ENCODE measurements around the gene BCR. TPM values are rescaled to one million over a fixed set of nuclear protein-coding genes. Genes with fewer than 3 reads are reported as not detected.

The BCR gene
- total RNA-seq, 2 experiments from 2014 or later: 30.4 to 32.0 TPM

DNA sequence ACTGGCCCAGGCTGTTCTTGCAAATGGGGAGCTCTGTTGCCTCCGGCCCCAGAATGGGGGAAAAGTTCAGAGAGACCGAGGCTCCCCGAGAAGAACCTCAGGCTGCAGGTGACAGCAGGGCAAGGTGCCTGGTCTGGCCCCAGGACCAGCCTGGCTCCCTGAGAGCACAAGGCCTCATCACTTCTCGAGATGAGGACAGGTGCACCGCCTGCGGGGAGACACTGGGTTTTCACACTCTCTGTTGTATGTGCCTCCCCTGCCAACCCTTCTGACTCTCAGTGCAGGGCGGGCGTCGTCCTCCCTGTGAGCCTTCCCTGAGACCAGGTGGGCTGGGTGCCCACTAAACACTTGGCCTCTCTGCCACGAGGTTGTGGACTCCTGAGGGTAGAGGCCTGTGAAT lies 102.2 kb downstream of the BCR start:
- H3K4me3 Mint-ChIP-seq: no peak overlapping the region
- peaks cover 2% of the 10 kb centered on the region for H3K36me3 Mint-ChIP-seq (ENCODE audit: low read depth)
- POLR2A ChIA-PET: interaction anchor here (1.0 to 1.1 kb wide), 2 partner anchors 103 to 106 kb away, joined by 4 read pairs; partner anchors contain the start of gene BCR
- DNase-seq (no peak), ATAC-seq (no peak)
- no peak overlapping the region for H3K27ac Mint-ChIP-seq
- no peaks in the 10 kb centered on the region for H3K9me3 Mint-ChIP-seq
- TF ChIP-seq, protein P1, sequence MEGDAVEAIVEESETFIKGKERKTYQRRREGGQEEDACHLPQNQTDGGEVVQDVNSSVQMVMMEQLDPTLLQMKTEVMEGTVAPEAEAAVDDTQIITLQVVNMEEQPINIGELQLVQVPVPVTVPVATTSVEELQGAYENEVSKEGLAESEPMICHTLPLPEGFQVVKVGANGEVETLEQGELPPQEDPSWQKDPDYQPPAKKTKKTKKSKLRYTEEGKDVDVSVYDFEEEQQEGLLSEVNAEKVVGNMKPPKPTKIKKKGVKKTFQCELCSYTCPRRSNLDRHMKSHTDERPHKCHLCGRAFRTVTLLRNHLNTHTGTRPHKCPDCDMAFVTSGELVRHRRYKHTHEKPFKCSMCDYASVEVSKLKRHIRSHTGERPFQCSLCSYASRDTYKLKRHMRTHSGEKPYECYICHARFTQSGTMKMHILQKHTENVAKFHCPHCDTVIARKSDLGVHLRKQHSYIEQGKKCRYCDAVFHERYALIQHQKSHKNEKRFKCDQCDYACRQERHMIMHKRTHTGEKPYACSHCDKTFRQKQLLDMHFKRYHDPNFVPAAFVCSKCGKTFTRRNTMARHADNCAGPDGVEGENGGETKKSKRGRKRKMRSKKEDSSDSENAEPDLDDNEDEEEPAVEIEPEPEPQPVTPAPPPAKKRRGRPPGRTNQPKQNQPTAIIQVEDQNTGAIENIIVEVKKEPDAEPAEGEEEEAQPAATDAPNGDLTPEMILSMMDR (IDR thresholded peaks at IDR 0.05): no peak
- peaks cover 29% of the 10 kb centered on the region for H3K4me1 Mint-ChIP-seq (ENCODE audit: low read depth)
- H3K27me3 Mint-ChIP-seq: no peaks in the 10 kb centered on the region
- CTCF ChIA-PET: interaction anchor here (0.6 to 10.2 kb wide), 30 partner anchors 8 to 324 kb away, joined by 3 to 237 read pairs (median 4); partner anchors contain the start of genes BCR, RAB36 and RSPH14
- intact Hi-C loops (cut with micrococcal nuclease): loop anchor here (2.0 to 10.0 kb wide), 2 partner anchors 104 to 328 kb away; no protein-coding TSS in a partner anchor

DNA sequence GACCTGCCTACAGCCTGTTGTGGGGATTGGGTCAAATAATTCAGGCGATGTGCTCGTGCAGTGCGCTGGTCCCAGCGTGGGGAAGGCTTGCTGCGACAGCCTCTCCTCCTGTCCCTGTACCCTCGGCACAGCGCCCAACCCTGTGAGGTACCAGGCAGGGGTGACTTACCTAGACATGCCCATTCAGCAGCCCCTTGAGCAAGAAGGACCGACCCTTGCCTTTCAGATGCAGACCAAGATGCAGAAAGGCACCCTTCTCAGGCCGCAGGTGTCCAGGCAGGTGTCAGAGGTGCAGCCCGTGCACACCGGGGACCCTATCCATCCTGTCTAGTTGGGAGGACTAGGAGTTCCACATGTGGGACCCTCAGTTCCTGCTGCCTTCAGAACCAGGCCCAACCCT lies 102.7 kb downstream of the BCR start:
- ATAC-seq: no peak
- no peaks in the 10 kb centered on the region for H3K27me3 Mint-ChIP-seq
- intact Hi-C loops (cut with micrococcal nuclease): loop anchor here (2.0 to 10.0 kb wide), 2 partner anchors 104 to 328 kb away; no protein-coding TSS in a partner anchor
- TF ChIP-seq, protein P1 (IDR thresholded peaks at IDR 0.05): no peak
- H3K36me3 Mint-ChIP-seq (ENCODE audit: low read depth): peaks cover 2% of the 10 kb centered on the region
- H3K4me1 Mint-ChIP-seq (ENCODE audit: low read depth): peaks cover 29% of the 10 kb centered on the region
- H3K27ac Mint-ChIP-seq: no peak overlapping the region
- DNase-seq: no peak
- no peak overlapping the region for H3K4me3 Mint-ChIP-seq
- CTCF ChIA-PET: interaction anchor here (1.0 to 10.2 kb wide), 11 partner anchors 10 to 324 kb away, joined by 4 to 237 read pairs (median 7); partner anchors contain the start of genes BCR and RAB36
- POLR2A ChIA-PET: no interaction called here
- H3K9me3 Mint-ChIP-seq: no peaks in the 10 kb centered on the region

DNA sequence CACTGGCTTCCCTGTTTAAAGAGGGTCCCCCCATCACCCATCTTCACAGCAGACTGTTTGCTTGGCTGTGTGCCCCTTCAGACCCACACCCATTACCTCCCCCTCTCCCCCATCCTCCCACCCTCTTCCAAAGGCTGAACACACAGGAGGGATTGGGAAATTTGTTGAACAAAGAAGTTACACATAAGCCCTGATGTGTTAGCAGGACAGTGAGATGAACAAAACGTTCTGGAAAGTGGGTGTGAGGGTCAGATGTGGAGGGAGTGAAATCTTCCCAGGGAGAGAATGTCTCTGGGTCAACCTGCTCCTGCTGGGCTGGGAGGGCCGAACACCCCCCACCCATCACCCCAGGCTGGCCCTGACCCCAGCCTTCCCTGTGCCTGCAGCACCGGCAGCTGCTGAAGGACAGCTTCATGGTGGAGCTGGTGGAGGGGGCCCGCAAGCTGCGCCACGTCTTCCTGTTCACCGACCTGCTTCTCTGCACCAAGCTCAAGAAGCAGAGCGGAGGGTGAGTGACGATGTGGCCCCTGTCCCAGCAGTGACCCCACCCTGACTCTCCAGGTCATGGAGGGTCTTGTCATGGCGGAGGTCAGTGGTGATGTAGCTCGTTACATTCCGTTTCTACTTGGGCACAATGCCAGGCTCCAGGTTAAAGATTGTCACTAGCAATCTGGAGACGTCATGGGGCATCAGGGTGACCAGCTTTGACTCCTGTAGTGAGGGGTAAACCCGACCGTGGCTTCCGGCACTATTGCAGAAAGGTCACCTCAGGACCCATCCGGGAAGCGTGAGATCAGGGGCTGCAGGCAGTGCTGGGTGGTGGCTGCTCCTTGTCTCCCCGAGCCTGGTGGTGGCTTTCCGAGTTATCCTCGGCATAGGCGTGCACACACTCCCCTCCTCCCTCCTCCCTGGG lies 103.5 kb downstream of the BCR start:
- Mint-ChIP-seq H3K9me3 (no peaks in the 10 kb centered on the region), H3K27ac (no peak overlapping the region), H3K4me1 (ENCODE audit: low read depth) (peaks cover 27% of the 10 kb centered on the region), H3K36me3 (ENCODE audit: low read depth) (peaks cover 2% of the 10 kb centered on the region), H3K4me3 (no peak overlapping the region), H3K27me3 (no peaks in the 10 kb centered on the region)
- TF ChIP-seq, protein P1 (IDR thresholded peaks at IDR 0.05): no peak
- ChIA-PET CTCF (interaction anchor here (10.2 kb wide), 1 partner anchor 107 kb away, joined by 237 read pairs; the partner anchor contains the start of gene BCR), POLR2A (no interaction called here)
- ATAC-seq (no peak), DNase-seq (no peak)
- intact Hi-C loops (cut with micrococcal nuclease): loop anchor here (2.0 to 10.0 kb wide), 2 partner anchors 105 to 329 kb away; no protein-coding TSS in a partner anchor

DNA sequence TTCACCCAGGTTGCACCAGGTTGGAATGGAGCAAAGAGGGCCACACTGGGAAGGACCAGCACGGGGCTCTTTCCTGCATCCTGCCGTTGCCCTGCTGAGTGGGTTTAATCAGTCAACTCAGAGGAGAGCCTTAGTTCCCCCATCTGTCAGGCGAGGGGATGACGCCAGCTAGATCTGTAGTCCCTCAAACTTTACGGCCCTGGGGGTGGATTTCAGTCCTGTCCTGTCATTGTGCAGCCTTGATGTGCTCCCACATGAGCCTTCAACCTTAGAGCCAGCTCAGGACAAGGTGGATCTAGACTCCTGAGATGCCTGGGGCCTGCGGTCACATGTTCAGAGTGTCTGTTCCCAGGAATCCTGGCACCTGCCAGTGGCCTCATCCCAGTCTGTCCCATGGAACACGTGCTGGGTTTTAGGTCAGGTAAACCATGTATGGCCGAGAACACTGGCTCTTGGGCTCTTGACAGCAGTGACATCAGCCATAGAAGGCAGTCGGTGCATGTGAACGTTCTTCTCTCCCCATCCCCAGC lies 104.3 kb downstream of the BCR start:
- H3K27me3 Mint-ChIP-seq: no peaks in the 10 kb centered on the region
- ChIA-PET CTCF (interaction anchor here (10.2 kb wide), 1 partner anchor 107 kb away, joined by 237 read pairs; the partner anchor contains the start of gene BCR), POLR2A (no interaction called here)
- H3K4me1 Mint-ChIP-seq (ENCODE audit: low read depth): peaks cover 21% of the 10 kb centered on the region
- TF ChIP-seq, protein P1 (IDR thresholded peaks at IDR 0.05): no peak
- no peak for DNase-seq
- H3K4me3 Mint-ChIP-seq: no peak overlapping the region
- no peak for ATAC-seq
- no peak overlapping the region for H3K27ac Mint-ChIP-seq
- intact Hi-C loops (cut with micrococcal nuclease): loop anchor here (10.0 kb wide), 1 partner anchor 330 kb away; no protein-coding TSS in a partner anchor
- no peaks in the 10 kb centered on the region for H3K9me3 Mint-ChIP-seq
- peaks cover 2% of the 10 kb centered on the region for H3K36me3 Mint-ChIP-seq (ENCODE audit: low read depth)

All from activated CD8-positive, alpha-beta T cell treated with anti-CD3 and anti-CD28 coated beads for 36 hours (primary cell).